Breast epithelium (tissue), 4 donors: ENCODE results near the gene MLYCD. TPM values are rescaled to one million over a fixed set of nuclear protein-coding genes. Genes with fewer than 3 reads are reported as not detected.

ENCODE experiments used
- DNase-seq, 2 donors: peaks; one replicate each; pipeline ENCODE4 v3.0.0-alpha.2; 2019; ENCODE audit warnings: low spot score in 2 of 2
- H3K27ac ChIP-seq, 2 donors: fragments of 200-600 bp; sonication (generic) in 1 of 2; one replicate each; pipeline ENCODE4 v1.5.1; 2016 to 2019; ENCODE audit warnings: mild to moderate bottlenecking in 1 of 2
- H3K27me3 ChIP-seq, 2 donors: fragments of 200-600 bp; sonication (generic) in 1 of 2; one replicate each; pipeline versions ENCODE4 v1.5.1 to v1.6.0; 2017 to 2019; ENCODE audit warnings: control low read depth in 1 of 2, mild to moderate bottlenecking in 1 of 2
- H3K36me3 ChIP-seq: fragments of 200-600 bp; one replicate; pipeline ENCODE4 v1.5.1; 2019
- H3K4me1 ChIP-seq, 2 donors: fragments of 200-600 bp; sonication (generic); one replicate each; pipeline ENCODE4 v1.5.1; 2016 to 2019; ENCODE audit warnings: control low read depth in 1 of 2
- H3K4me3 ChIP-seq, 3 donors: fragments of 200-600 bp; sonication (generic); 1 replicate in 2 of 3; 2 replicates in 1 of 3; pipeline ENCODE4 v1.5.1; 2016 to 2019; ENCODE audit warnings: mild to moderate bottlenecking in 3 of 3, moderate library complexity in 2 of 3
- H3K9me3 ChIP-seq, 2 donors: fragments of 200-600 bp; sonication (generic) in 1 of 2; one replicate each; pipeline ENCODE4 v1.5.1; 2016 to 2019; ENCODE audit warnings: control low read depth in 1 of 2
- CTCF ChIP-seq, 3 donors: fragments of 450-650 bp; IDR thresholded peaks; one replicate each; pipeline ENCODE4 v1.5.1; 2016 to 2017; ENCODE audit warnings: antibody characterized with exemption in 3 of 3, mild to moderate bottlenecking in 3 of 3, moderate library complexity in 3 of 3
- POLR2A ChIP-seq: fragments of 450-650 bp; IDR thresholded peaks from one replicate; pipeline ENCODE4 v1.6.1; 2016; ENCODE audit warnings: antibody characterized with exemption, mild to moderate bottlenecking, moderate library complexity
- POLR2AphosphoS5 ChIP-seq, 3 donors: sonication (generic); formaldehyde crosslinking; IDR thresholded peaks; one replicate each; pipeline ENCODE4 v1.6.1; 2017; ENCODE audit warnings: antibody characterized with exemption in 3 of 3
- intact Hi-C: fragments of 100-400 bp; cut with DNase I; formaldehyde crosslinking; loops from one replicate; pipeline ENCODE4 v1.15.1; 2023; ENCODE audit warnings: low total_unique reads
- total RNA-seq, 3 donors: library from RNA; depleted of rRNA; stranded (reverse); fragments of >200 nt; gene quantifications; one replicate each; pipeline ENCODE4 v1.1.0, GENCODE V29; 2016

MLYCD gene
- total RNA-seq, 3 donors from 2014 or later: 9.5 to 17.0 (median 12.1) TPM

GRCh38 chr16:83942074-83942473, 43.2 kb downstream of the MLYCD start:
- no peak overlapping the region for H3K4me3 ChIP-seq
- intact Hi-C loops: no loop called here
- TF ChIP-seq POLR2A: no peak
- no peak for TF ChIP-seq POLR2AphosphoS5 (IDR thresholded peaks at IDR 0.05)
- no peak for TF ChIP-seq CTCF (IDR thresholded peaks at IDR 0.05)
- H3K27ac ChIP-seq: no peak overlapping the region
- H3K27me3 ChIP-seq: no peaks in the 10 kb centered on the region
- H3K9me3 ChIP-seq: no peaks in the 10 kb centered on the region
- H3K4me1 ChIP-seq: no peaks in the 10 kb centered on the region
- H3K36me3 ChIP-seq: no peaks in the 10 kb centered on the region
- no peak for DNase-seq

GRCh38 chr16:83942815-83943515, 44.0 kb downstream of the MLYCD start:
- Histone ChIP-seq H3K27ac (no peak overlapping the region), H3K4me3 (no peak overlapping the region), H3K4me1 (no peaks in the 10 kb centered on the region), H3K9me3 (no peaks in the 10 kb centered on the region), H3K27me3 (no peaks in the 10 kb centered on the region), H3K36me3 (no peaks in the 10 kb centered on the region)
- intact Hi-C loops: no loop called here
- TF ChIP-seq CTCF (IDR thresholded peaks at IDR 0.05) (no peak), POLR2A (no peak), POLR2AphosphoS5 (IDR thresholded peaks at IDR 0.05) (no peak)
- DNase-seq: no peak

GRCh38 chr16:83943516-83944050, 44.7 kb downstream of the MLYCD start:
- no peak for DNase-seq
- intact Hi-C loops: no loop called here
- H3K36me3 ChIP-seq: no peaks in the 10 kb centered on the region
- H3K4me3 ChIP-seq: no peak overlapping the region
- no peak for TF ChIP-seq CTCF (IDR thresholded peaks at IDR 0.05)
- no peak for TF ChIP-seq POLR2A
- no peak for TF ChIP-seq POLR2AphosphoS5 (IDR thresholded peaks at IDR 0.05)
- H3K27me3 ChIP-seq: no peaks in the 10 kb centered on the region
- no peaks in the 10 kb centered on the region for H3K9me3 ChIP-seq
- no peaks in the 10 kb centered on the region for H3K4me1 ChIP-seq
- no peak overlapping the region for H3K27ac ChIP-seq

GRCh38 chr16:83945587-83945986, 46.7 kb downstream of the MLYCD start:
- intact Hi-C loops: no loop called here
- Histone ChIP-seq H3K4me1 (no peaks in the 10 kb centered on the region), H3K9me3 (no peaks in the 10 kb centered on the region), H3K4me3 (no peak overlapping the region), H3K27ac (no peak overlapping the region), H3K36me3 (no peaks in the 10 kb centered on the region), H3K27me3 (no peaks in the 10 kb centered on the region)
- no peak for TF ChIP-seq POLR2A
- TF ChIP-seq POLR2AphosphoS5 (IDR thresholded peaks at IDR 0.05): no peak
- TF ChIP-seq CTCF (IDR thresholded peaks at IDR 0.05): no peak
- DNase-seq: no peak

- intact Hi-C loops: no loop called here
- Histone ChIP-seq H3K4me3 (no peak overlapping the region), H3K27ac (no peak overlapping the region), H3K27me3 (no peaks in the 10 kb centered on the region), H3K9me3 (no peaks in the 10 kb centered on the region), H3K4me1 (no peaks in the 10 kb centered on the region), H3K36me3 (no peaks in the 10 kb centered on the region)
- DNase-seq: no peak
- no peak for TF ChIP-seq CTCF (IDR thresholded peaks at IDR 0.05)
- TF ChIP-seq POLR2AphosphoS5 (IDR thresholded peaks at IDR 0.05): no peak
- no peak for TF ChIP-seq POLR2A
Observed at GRCh38 chr16:83946154-83946780, 47.4 kb downstream of the MLYCD start.
